Measurements from ENCODE around the gene TRAFD1. TPM values are rescaled to one million over a fixed set of nuclear protein-coding genes. Genes with fewer than 3 reads are reported as not detected.
"Not testable (repeated sequence)": the region's sequence is repeated elsewhere in the genome, so short reads cannot be mapped to it uniquely, and the experiment has no call there.

TRAFD1 gene
- total RNA-seq, 1 donor from 2014 or later: 9.3 TPM

GRCh38 chr12:112096667-112097066, 28.7 kb upstream of the TRAFD1 start:
- peaks cover 4 to 21% of the 10 kb centered on the region in 2 donors for H3K36me3 ChIP-seq
- H3K27ac ChIP-seq: no peak overlapping the region
- intact Hi-C loops (cut with DNase I): no loop called here

GRCh38 chr12:112097641-112098040, 27.7 kb upstream of the TRAFD1 start:
- H3K9me3 ChIP-seq: no peaks in the 10 kb centered on the region
- peaks cover 0 to 12% of the 10 kb centered on the region in 2 donors for H3K36me3 ChIP-seq

More at GRCh38 chr12:112096667-112097066, 28.7 kb upstream of the TRAFD1 start:
- peaks cover 0 to 4% of the 10 kb centered on the region in 2 donors for H3K4me1 ChIP-seq
- H3K27me3 ChIP-seq: no peaks in the 10 kb centered on the region
- no peaks in the 10 kb centered on the region for H3K9me3 ChIP-seq
- no peak for TF ChIP-seq CTCF (IDR thresholded peaks at IDR 0.05)
- DNase-seq (ENCODE audit: low spot score in 2 of 2): no peak
- H3K4me3 ChIP-seq: no peak overlapping the region

GRCh38 chr12:112100500-112100899, 24.9 kb upstream of the TRAFD1 start:
- H3K4me1 ChIP-seq: peaks cover 0 to 12% of the 10 kb centered on the region in 2 donors
- DNase-seq (ENCODE audit: low spot score in 2 of 2); intact Hi-C loops (cut with DNase I); H3K4me3 ChIP-seq; H3K9me3 ChIP-seq; H3K27ac ChIP-seq; H3K36me3 ChIP-seq; H3K27me3 ChIP-seq: not testable (repeated sequence)

More at GRCh38 chr12:112097641-112098040, 27.7 kb upstream of the TRAFD1 start:
- Histone ChIP-seq H3K27ac (peak overlapping the region in 1 of 2 donors; percentile 0), H3K4me1 (peaks cover 0 to 4% of the 10 kb centered on the region in 2 donors), H3K4me3 (no peak overlapping the region), H3K27me3 (no peaks in the 10 kb centered on the region)
- no peak for TF ChIP-seq CTCF (IDR thresholded peaks at IDR 0.05)
- intact Hi-C loops (cut with DNase I): no loop called here
- no peak for DNase-seq (ENCODE audit: low spot score in 2 of 2)

- TF ChIP-seq CTCF (IDR thresholded peaks at IDR 0.05): no peak
- intact Hi-C loops (cut with DNase I): no loop called here
- H3K4me1 ChIP-seq: peaks cover 0 to 15% of the 10 kb centered on the region in 2 donors
Measured at GRCh38 chr12:112102127-112102526, 23.2 kb upstream of the TRAFD1 start.

GRCh38 chr12:112102746-112103145, 22.6 kb upstream of the TRAFD1 start:
- Histone ChIP-seq H3K4me1 (peaks cover 0 to 20% of the 10 kb centered on the region in 2 donors), H3K27ac (peak overlapping the region in 1 of 2 donors; percentile 33)
- intact Hi-C loops (cut with DNase I); DNase-seq (ENCODE audit: low spot score in 2 of 2); H3K9me3 ChIP-seq; H3K4me3 ChIP-seq; H3K27me3 ChIP-seq; H3K36me3 ChIP-seq: not testable (repeated sequence)

More at GRCh38 chr12:112102127-112102526, 23.2 kb upstream of the TRAFD1 start:
- Histone ChIP-seq H3K36me3 (peaks cover 0 to 9% of the 10 kb centered on the region in 2 donors), H3K27me3 (no peaks in the 10 kb centered on the region), H3K9me3 (no peaks in the 10 kb centered on the region), H3K27ac (no peak overlapping the region), H3K4me3 (no peak overlapping the region)
- no peak for DNase-seq (ENCODE audit: low spot score in 2 of 2)

- Histone ChIP-seq H3K4me3 (no peak overlapping the region), H3K9me3 (no peaks in the 10 kb centered on the region), H3K36me3 (peaks cover 0 to 9% of the 10 kb centered on the region in 2 donors), H3K27me3 (no peaks in the 10 kb centered on the region), H3K27ac (peak overlapping the region in 1 of 2 donors; percentile 33), H3K4me1 (peaks cover 0 to 18% of the 10 kb centered on the region in 2 donors)
- DNase-seq (ENCODE audit: low spot score in 2 of 2): peak in 1 of 2 donors; percentile 27
- no peak for TF ChIP-seq CTCF (IDR thresholded peaks at IDR 0.05)
- intact Hi-C loops (cut with DNase I): no loop called here
Measured at GRCh38 chr12:112103758-112104503, 21.4 kb upstream of the TRAFD1 start.
